ENCODE data around the gene THAP8. TPM values are rescaled to one million over a fixed set of nuclear protein-coding genes. Genes with fewer than 3 reads are reported as not detected.

THAP8 gene
- total and polyA plus RNA-seq, 10 of the 15 experiments (the other 5 are each of a cell fraction or from before 2014, with no cell fraction given) = 0.24 to 4.4 (median 2.6) TPM

GRCh38 chr19:36084231-36085009, 30.3 kb upstream of the THAP8 start:
- H3K9me3 ChIP-seq (replicated peaks; ENCODE audit: control insufficient read depth, insufficient read depth, low read length) = no peaks in the 10 kb centered on the region
- ATAC-seq (no peak), DNase-seq (ENCODE audit: low read depth, low spot score) (no peak), FAIRE-seq (no peak)
- no peak overlapping the region for H3K4me2 ChIP-seq (ENCODE audit: control insufficient read depth, insufficient read depth)
- intact Hi-C loops (cut with micrococcal nuclease; ENCODE audit: unreplicated experiment) (no loop called here), in situ Hi-C loops (cut with MboI) (no loop called here)
- no peak overlapping the region for H3K9ac ChIP-seq (ENCODE audit: control insufficient read depth, insufficient read depth, low read length)
- CTCF ChIA-PET = no interaction called here
- H3K36me3 ChIP-seq (ENCODE audit: control insufficient read depth in 2 of 2, insufficient read depth in 2 of 2, low read length in 1 of 2) = peaks cover 25 to 36% of the 10 kb centered on the region in 2 experiments; a peak in 3 of 4 replicates
- no peak overlapping the region for H3K4me3 ChIP-seq
- POLR2A ChIA-PET = no interaction called here
- SMC1A ChIA-PET (ENCODE audit: uncharacterized antibody, unreplicated experiment) = no interaction called here
- H3K4me1 ChIP-seq (ENCODE audit: control insufficient read depth, insufficient read depth, low read length) = no peaks in the 10 kb centered on the region
- no peaks in the 10 kb centered on the region for H3K79me2 ChIP-seq (ENCODE audit: control insufficient read depth, insufficient read depth, low read length)
- 85% methylated on average over 12 of the region's 12 CpGs for WGBS (ENCODE audit: insufficient coverage, insufficient replicate concordance, low lambda C conversion rate, missing lambda C conversion rate)
- RAD21 ChIA-PET (ENCODE audit: unreplicated experiment) = no interaction called here
- BruUV-seq (replicated peaks) = no TSS peak
- H4K20me1 ChIP-seq (ENCODE audit: control insufficient read depth, insufficient read depth) = no peaks in the 10 kb centered on the region
- H3K27me3 ChIP-seq (replicated peaks in 1 of 2; ENCODE audit: control insufficient read depth in 2 of 2, insufficient read depth in 2 of 2, low read length in 1 of 2) = no peaks in the 10 kb centered on the region
- H2AFZ ChIP-seq (ENCODE audit: control insufficient read depth, low read depth, low read length) = no peak overlapping the region
- no peak overlapping the region for H3K27ac ChIP-seq (ENCODE audit: control insufficient read depth, insufficient read depth)
- TF ChIP-seq HDAC6 (IDR thresholded peaks at IDR 0.05; ENCODE audit: unreplicated experiment) (no peak), RBBP5 (conservative IDR thresholded peaks at IDR 0.05) (no peak), TARDBP (IDR thresholded peaks at IDR 0.05; ENCODE audit: borderline replicate concordance) (no peak), RELA (IDR thresholded peaks at IDR 0.05; ENCODE audit: borderline replicate concordance, partially characterized antibody) (no peak), HCFC1 (IDR thresholded peaks at IDR 0.05; ENCODE audit: low read length) (no peak), MTA3 (IDR thresholded peaks at IDR 0.05; ENCODE audit: borderline replicate concordance, low read length) (no peak), ZBTB40 (IDR thresholded peaks at IDR 0.05; ENCODE audit: borderline replicate concordance) (no peak), ATF3 (IDR thresholded peaks at IDR 0.05; ENCODE audit: borderline replicate concordance, extremely low read depth, low read depth, low read length) (no peak), NKRF (conservative IDR thresholded peaks at IDR 0.05) (no peak), POU2F2 (IDR thresholded peaks at IDR 0.05; ENCODE audit: borderline replicate concordance, low read depth, low read length) (no peak), ZNF24 (IDR thresholded peaks at IDR 0.05) (no peak), BRCA1 (IDR thresholded peaks at IDR 0.05; ENCODE audit: low read depth, low read length) (no peak), ZNF217 (IDR thresholded peaks at IDR 0.05) (no peak), EGR1 (IDR thresholded peaks at IDR 0.05; ENCODE audit: borderline replicate concordance in 1 of 2, low read depth in 2 of 2, low read length in 2 of 2) (no peak), ZBED1 (IDR thresholded peaks at IDR 0.05; ENCODE audit: borderline replicate concordance) (no peak), SREBF2 (IDR thresholded peaks at IDR 0.05; ENCODE audit: low read length) (no peak)
